Endodermal cell (in vitro differentiated cells): ENCODE results near the gene ITGA8. TPM values are rescaled to one million over a fixed set of nuclear protein-coding genes. Genes with fewer than 3 reads are reported as not detected.

Source experiments
- DNase-seq: peaks from one replicate; pipeline ENCODE4 v3.0.0-alpha.2; 2017
- H3K27ac ChIP-seq: 2 replicates; pipeline ENCODE4 v1.5.1; 2013; ENCODE audit warnings: mild to moderate bottlenecking, low read depth, low read length, moderate library complexity
- H3K27me3 ChIP-seq: 2 replicates; pipeline ENCODE4 v1.6.1; 2013; ENCODE audit warnings: mild to moderate bottlenecking, low read length, moderate library complexity; ENCODE audit not compliant: insufficient read depth, control insufficient read depth, poor library complexity, severe bottlenecking
- H3K36me3 ChIP-seq: 2 replicates; pipeline ENCODE4 v1.7.0; 2013; ENCODE audit warnings: mild to moderate bottlenecking, low read length, moderate library complexity; ENCODE audit not compliant: control insufficient read depth, insufficient read depth
- H3K4me1 ChIP-seq: one replicate; pipeline ENCODE4 v1.7.0; 2013; ENCODE audit warnings: low read length; ENCODE audit not compliant: control insufficient read depth, insufficient read depth
- H3K4me3 ChIP-seq: 2 replicates; pipeline ENCODE4 v1.5.1; 2013; ENCODE audit warnings: mild to moderate bottlenecking, low read length, moderate library complexity
- H3K9ac ChIP-seq: 2 replicates; pipeline ENCODE4 v1.6.1; 2013; ENCODE audit warnings: mild to moderate bottlenecking, low read length, moderate library complexity; ENCODE audit not compliant: poor library complexity, severe bottlenecking; ENCODE audit errors: extremely low read depth
- H3K9me3 ChIP-seq: 2 replicates; pipeline ENCODE4 v1.6.1; 2013; ENCODE audit warnings: mild to moderate bottlenecking, low read length, moderate library complexity; ENCODE audit not compliant: control insufficient read depth
- H3K27ac Mint-ChIP-seq: 2 replicates; pipeline ENCODE4 v1.8.0; 2020; ENCODE audit warnings: mixed read lengths
- H3K27me3 Mint-ChIP-seq: 2 replicates; pipeline ENCODE4 v1.8.0; 2021; ENCODE audit warnings: mild to moderate bottlenecking, mixed read lengths; ENCODE audit not compliant: insufficient read depth
- H3K36me3 Mint-ChIP-seq: 2 replicates; pipeline ENCODE4 v1.8.0; 2020; ENCODE audit warnings: low read depth, mixed read lengths
- H3K4me1 Mint-ChIP-seq: 2 replicates; pipeline ENCODE4 v1.8.0; 2020; ENCODE audit warnings: mixed read lengths
- H3K4me3 Mint-ChIP-seq: 2 replicates; pipeline ENCODE4 v1.8.0; 2020; ENCODE audit warnings: mild to moderate bottlenecking, moderate library complexity, mixed read lengths
- H3K9me3 Mint-ChIP-seq: 2 replicates; pipeline ENCODE4 v1.8.0; 2020; ENCODE audit warnings: mild to moderate bottlenecking, mixed read lengths
- WGBS, 2 experiments: methylation state at CpG; one replicate each; pipeline versions ENCODE4 v1.1.5 to v1.1.7; 2013; ENCODE audit warnings: missing lambda C conversion rate in 2 of 2, mixed read lengths in 1 of 2; ENCODE audit not compliant: insufficient coverage in 1 of 2, insufficient read length in 1 of 2; 5-methylcytosine and 5-hydroxymethylcytosine counted together
- total RNA-seq, 2 donors: library from RNA; stranded (reverse); fragmentation: NEBNext Ultra II Directional in 1 of 2; extraction: Animal tissue kit (Norgen Biotek cat#: 25700) in 1 of 2; gene quantifications; 2 replicates in 1 of 2; 3 replicates in 1 of 2; pipeline ENCODE4 v1.2.1, GENCODE V29; 2021
- TF ChIP-seq, protein P1 (sequence below): fragments of 200-600 bp; sonication (generic); conservative IDR thresholded peaks from 2 replicates; pipeline ENCODE4 v1.5.0; 2021; ENCODE audit warnings: antibody characterized with exemption, mild to moderate bottlenecking

Gene ITGA8
- total RNA-seq, 2 donors from 2014 or later = 0.24 to 0.40 TPM

DNA sequence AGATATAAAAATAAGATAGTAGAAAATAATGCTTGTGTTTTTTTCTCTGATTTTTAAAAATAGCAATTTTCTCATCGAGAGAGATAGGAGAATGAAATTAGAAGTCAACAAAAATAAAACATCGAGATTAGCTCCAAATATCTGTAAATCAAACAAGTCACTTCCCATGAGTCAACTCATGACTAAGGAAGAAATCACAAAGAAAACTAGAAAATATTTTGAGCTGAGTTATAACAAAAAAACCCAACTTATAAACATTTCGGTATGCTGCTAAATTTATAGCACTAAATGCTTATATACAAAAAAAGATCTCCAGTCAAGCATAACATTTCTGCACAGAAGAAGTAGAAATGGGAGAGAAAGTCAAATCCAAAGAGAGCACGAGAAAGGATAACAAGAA is 140.1 kb downstream of the ITGA8 start:
- 95% methylated on average over 2 of the region's 4 CpGs; no CpG with 5 or more reads in 1 of the 2 experiments for WGBS, 2 experiments
- Mint-ChIP-seq H3K36me3 (no peaks in the 10 kb centered on the region), H3K27ac (no peak overlapping the region), H3K27me3 (no peaks in the 10 kb centered on the region), H3K9me3 (peaks cover 14% of the 10 kb centered on the region), H3K4me1 (no peaks in the 10 kb centered on the region), H3K4me3 (no peak overlapping the region)
- Histone ChIP-seq H3K4me1 (no peaks in the 10 kb centered on the region), H3K9ac (no peak overlapping the region), H3K36me3 (no peaks in the 10 kb centered on the region), H3K4me3 (no peak overlapping the region), H3K9me3 (peaks cover 10% of the 10 kb centered on the region), H3K27me3 (no peaks in the 10 kb centered on the region), H3K27ac (no peak overlapping the region)
- no peak for DNase-seq
- TF ChIP-seq, protein P1, sequence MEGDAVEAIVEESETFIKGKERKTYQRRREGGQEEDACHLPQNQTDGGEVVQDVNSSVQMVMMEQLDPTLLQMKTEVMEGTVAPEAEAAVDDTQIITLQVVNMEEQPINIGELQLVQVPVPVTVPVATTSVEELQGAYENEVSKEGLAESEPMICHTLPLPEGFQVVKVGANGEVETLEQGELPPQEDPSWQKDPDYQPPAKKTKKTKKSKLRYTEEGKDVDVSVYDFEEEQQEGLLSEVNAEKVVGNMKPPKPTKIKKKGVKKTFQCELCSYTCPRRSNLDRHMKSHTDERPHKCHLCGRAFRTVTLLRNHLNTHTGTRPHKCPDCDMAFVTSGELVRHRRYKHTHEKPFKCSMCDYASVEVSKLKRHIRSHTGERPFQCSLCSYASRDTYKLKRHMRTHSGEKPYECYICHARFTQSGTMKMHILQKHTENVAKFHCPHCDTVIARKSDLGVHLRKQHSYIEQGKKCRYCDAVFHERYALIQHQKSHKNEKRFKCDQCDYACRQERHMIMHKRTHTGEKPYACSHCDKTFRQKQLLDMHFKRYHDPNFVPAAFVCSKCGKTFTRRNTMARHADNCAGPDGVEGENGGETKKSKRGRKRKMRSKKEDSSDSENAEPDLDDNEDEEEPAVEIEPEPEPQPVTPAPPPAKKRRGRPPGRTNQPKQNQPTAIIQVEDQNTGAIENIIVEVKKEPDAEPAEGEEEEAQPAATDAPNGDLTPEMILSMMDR = no peak

DNA sequence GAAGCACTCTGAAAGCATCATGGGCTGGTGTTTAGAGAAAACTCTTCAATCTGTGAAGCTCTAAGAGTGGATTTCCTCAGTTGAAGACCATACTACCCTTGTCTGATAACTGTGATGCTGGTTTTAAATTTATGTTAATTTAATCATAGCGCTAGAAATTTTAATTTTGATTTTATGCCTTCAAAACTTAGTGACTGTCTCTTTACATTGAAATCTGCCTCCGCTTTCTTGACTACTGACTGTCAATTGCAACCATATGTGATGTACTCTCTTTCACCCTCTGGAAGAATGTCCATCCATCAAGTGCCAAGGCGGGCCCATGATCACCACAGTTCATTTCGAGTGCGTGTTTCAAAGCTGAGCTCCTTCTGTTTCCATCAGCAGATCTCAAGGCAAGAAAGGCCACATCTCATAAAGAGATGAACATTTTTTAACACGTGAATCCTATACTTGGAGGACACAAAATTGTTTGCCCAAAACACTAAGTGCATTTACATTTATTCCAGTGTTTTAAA is 147.1 kb downstream of the ITGA8 start:
- Histone ChIP-seq H3K4me1 (no peaks in the 10 kb centered on the region), H3K9me3 (no peaks in the 10 kb centered on the region), H3K27me3 (no peaks in the 10 kb centered on the region), H3K4me3 (no peak overlapping the region), H3K27ac (no peak overlapping the region), H3K36me3 (no peaks in the 10 kb centered on the region), H3K9ac (no peak overlapping the region)
- TF ChIP-seq, protein P1 = no peak
- Mint-ChIP-seq H3K4me1 (no peaks in the 10 kb centered on the region), H3K36me3 (no peaks in the 10 kb centered on the region), H3K9me3 (no peaks in the 10 kb centered on the region), H3K27me3 (no peaks in the 10 kb centered on the region), H3K27ac (no peak overlapping the region), H3K4me3 (no peak overlapping the region)
- DNase-seq = no peak
- 73 to 94% methylated on average over 6 of the region's 6 CpGs for WGBS, 2 experiments

DNA sequence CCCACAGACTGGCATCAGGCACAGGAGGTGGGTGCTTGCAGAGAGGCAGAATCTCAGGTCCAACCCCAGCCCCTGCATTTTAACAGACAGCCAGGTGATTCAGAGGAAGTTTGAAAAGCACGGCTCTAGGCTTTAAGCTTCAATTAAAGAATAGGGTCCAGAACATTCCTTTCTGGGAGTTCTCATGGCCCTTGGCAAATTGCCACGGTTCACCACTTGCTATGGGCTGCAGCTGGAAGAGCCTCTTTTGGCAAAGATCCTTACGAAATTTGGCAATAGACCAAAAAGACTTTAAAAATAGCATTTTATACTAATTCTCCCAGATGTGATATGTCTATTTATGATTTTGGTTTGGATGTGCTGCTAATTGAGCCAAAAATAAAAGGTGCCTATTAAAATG is 148.1 kb downstream of the ITGA8 start:
- Mint-ChIP-seq H3K9me3 (no peaks in the 10 kb centered on the region), H3K27me3 (no peaks in the 10 kb centered on the region)
- WGBS, 2 experiments = 77 to 88% methylated on average over 1 to 3 of the region's 3 CpGs

More for the DNA sequence above, 148.1 kb downstream of the ITGA8 start:
- Mint-ChIP-seq H3K4me3 (no peak overlapping the region), H3K4me1 (no peaks in the 10 kb centered on the region), H3K36me3 (no peaks in the 10 kb centered on the region), H3K27ac (no peak overlapping the region)
- H3K27ac ChIP-seq = no peak overlapping the region
- H3K9me3 ChIP-seq = no peaks in the 10 kb centered on the region
- H3K9ac ChIP-seq = no peak overlapping the region
- H3K4me1 ChIP-seq = no peaks in the 10 kb centered on the region
- no peaks in the 10 kb centered on the region for H3K27me3 ChIP-seq
- DNase-seq = no peak
- H3K4me3 ChIP-seq = no peak overlapping the region
- TF ChIP-seq, protein P1 = no peak
- H3K36me3 ChIP-seq = no peaks in the 10 kb centered on the region
